ENCODE data around the gene ACE2. TPM values are rescaled to one million over a fixed set of nuclear protein-coding genes. Genes with fewer than 3 reads are reported as not detected.

Gene ACE2
- total and polyA plus RNA-seq, 2 donors (not counting 3 experiments of a cell fraction or from before 2014, with no cell fraction given): not detected

DNA sequence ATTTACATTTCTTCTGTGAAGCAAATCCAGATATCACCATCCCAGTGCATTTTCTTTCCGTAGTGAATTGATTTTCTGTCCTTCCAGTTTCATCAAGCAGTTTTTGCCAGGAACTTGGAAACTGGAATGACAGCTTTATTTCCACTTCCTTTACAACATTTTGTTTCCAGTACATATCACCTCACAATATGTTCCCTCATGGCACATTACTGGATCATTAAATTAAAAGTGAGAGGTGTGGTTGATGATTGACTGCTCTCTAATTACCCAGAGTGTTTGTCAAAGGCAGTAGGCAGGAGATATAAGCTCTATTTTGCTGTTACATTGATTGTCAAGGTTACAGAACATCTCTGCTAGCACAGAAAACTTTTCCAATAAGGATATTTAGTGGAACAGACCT, 22.3 kb upstream of the ACE2 start:
- CTCF ChIA-PET: no interaction called here
- Histone ChIP-seq H3K27ac (ENCODE audit: insufficient read depth, low read depth, low read length) (no peak overlapping the region), H3K79me2 (ENCODE audit: control insufficient read depth, insufficient read depth, low read length) (no peaks in the 10 kb centered on the region), H3K4me2 (ENCODE audit: insufficient read depth, low read length) (no peak overlapping the region), H4K20me1 (replicated peaks; ENCODE audit: control insufficient read depth, extremely low read depth, insufficient read depth, low read length) (no peaks in the 10 kb centered on the region), H3K9ac (replicated peaks; ENCODE audit: extremely low read depth, insufficient read depth, low read length) (no peak overlapping the region), H2AFZ (ENCODE audit: low read depth, low read length) (no peak overlapping the region), H3K36me3 (ENCODE audit: control insufficient read depth in 2 of 2, extremely low read depth in 1 of 2, insufficient read depth in 2 of 2, low read length in 2 of 2) (no peaks in the 10 kb centered on the region), H3K4me3 (replicated peaks in 1 of 3; ENCODE audit: insufficient read depth in 1 of 3, low read depth in 1 of 3, low read length in 3 of 3) (no peak overlapping the region), H3K9me3 (replicated peaks; ENCODE audit: control insufficient read depth, insufficient read depth, low read length) (no peaks in the 10 kb centered on the region), H3K9me1 (replicated peaks; ENCODE audit: control insufficient read depth, extremely low read depth, insufficient read depth, low read length) (no peaks in the 10 kb centered on the region), H3K4me1 (ENCODE audit: control insufficient read depth, extremely low read depth, insufficient read depth, low read length) (no peaks in the 10 kb centered on the region), H3K27me3 (ENCODE audit: control insufficient read depth in 2 of 2, insufficient read depth in 2 of 2, low read length in 2 of 2) (peaks cover 1 to 3% of the 10 kb centered on the region in 2 experiments)
- peak; percentile 35 for FAIRE-seq
- no TSS peak for BruUV-seq (replicated peaks)
- no peak for DNase-seq (ENCODE audit: low read depth, low spot score)
- POLR2A ChIA-PET: no interaction called here
- TF ChIP-seq MYC (IDR thresholded peaks at IDR 0.05; ENCODE audit: low read depth, low read length) (no peak), POLR2AphosphoS5 (IDR thresholded peaks at IDR 0.05; ENCODE audit: insufficient read depth, low read depth, low read length) (no peak), EZH2 (IDR thresholded peaks at IDR 0.05; ENCODE audit: borderline replicate concordance, low read depth, low read length, severe bottlenecking) (no peak), POLR2A (IDR thresholded peaks at IDR 0.05; ENCODE audit: low read depth, low read length) (no peak), JUN (IDR thresholded peaks at IDR 0.05; ENCODE audit: borderline replicate concordance, insufficient read depth, insufficient read length, low read depth) (no peak), FOS (IDR thresholded peaks at IDR 0.05; ENCODE audit: borderline replicate concordance, insufficient read depth, low read length) (no peak), GATA2 (IDR thresholded peaks at IDR 0.05; ENCODE audit: insufficient read depth, insufficient read length, low read depth, low read length) (no peak)
- TF ChIP-seq, protein P1, sequence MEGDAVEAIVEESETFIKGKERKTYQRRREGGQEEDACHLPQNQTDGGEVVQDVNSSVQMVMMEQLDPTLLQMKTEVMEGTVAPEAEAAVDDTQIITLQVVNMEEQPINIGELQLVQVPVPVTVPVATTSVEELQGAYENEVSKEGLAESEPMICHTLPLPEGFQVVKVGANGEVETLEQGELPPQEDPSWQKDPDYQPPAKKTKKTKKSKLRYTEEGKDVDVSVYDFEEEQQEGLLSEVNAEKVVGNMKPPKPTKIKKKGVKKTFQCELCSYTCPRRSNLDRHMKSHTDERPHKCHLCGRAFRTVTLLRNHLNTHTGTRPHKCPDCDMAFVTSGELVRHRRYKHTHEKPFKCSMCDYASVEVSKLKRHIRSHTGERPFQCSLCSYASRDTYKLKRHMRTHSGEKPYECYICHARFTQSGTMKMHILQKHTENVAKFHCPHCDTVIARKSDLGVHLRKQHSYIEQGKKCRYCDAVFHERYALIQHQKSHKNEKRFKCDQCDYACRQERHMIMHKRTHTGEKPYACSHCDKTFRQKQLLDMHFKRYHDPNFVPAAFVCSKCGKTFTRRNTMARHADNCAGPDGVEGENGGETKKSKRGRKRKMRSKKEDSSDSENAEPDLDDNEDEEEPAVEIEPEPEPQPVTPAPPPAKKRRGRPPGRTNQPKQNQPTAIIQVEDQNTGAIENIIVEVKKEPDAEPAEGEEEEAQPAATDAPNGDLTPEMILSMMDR (IDR thresholded peaks at IDR 0.05; ENCODE audit: extremely low read depth in 1 of 2, insufficient read depth in 1 of 2, low read depth in 1 of 2, low read length in 2 of 2): no peak
- TF ChIP-seq, protein P2, sequence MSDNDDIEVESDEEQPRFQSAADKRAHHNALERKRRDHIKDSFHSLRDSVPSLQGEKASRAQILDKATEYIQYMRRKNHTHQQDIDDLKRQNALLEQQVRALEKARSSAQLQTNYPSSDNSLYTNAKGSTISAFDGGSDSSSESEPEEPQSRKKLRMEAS (IDR thresholded peaks at IDR 0.05; ENCODE audit: insufficient read depth, insufficient read length): no peak
- dilution Hi-C loops (cut with MboI; ENCODE audit: extremely low pct_ligation_motif_present, low sequenced_read_pairs) (no loop called here), intact Hi-C loops (cut with micrococcal nuclease) (no loop called here)

All from endothelial cell of umbilical vein (primary cell).